Measurements from ENCODE around the gene CCNC. TPM values are rescaled to one million over a fixed set of nuclear protein-coding genes. Genes with fewer than 3 reads are reported as not detected.

The CCNC gene
- total and polyA plus RNA-seq, 2 of the 13 experiments (the other 11 are each of a cell fraction or from before 2014, with no cell fraction given): 69.6 to 141 TPM

DNA sequence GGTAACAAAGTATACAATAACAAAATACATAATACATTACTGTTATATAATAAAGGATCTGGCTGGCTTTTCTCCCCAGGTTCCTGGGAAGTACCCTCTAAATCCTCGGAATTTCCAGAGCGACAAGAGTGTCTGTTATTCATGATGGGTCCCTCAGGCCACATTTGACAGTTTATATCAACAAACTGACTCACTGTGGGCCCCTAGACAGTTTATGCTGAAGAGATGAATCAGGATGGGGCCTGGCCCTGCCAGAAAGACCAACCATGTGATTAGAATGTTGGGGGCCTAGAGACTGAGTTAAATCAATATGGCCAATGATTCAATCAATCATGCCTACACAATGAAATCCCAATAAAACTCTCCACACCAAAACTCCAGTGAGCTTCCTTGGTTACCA is 66.7 kb downstream of the CCNC start:
- ATAC-seq: no peak
- WGBS (ENCODE audit: low lambda C conversion rate): 95% methylated on average over 2 of the region's 2 CpGs
- Histone ChIP-seq H3K9me3 (ENCODE audit: low read length) (no peaks in the 10 kb centered on the region), H3K9ac (ENCODE audit: insufficient read depth, low read depth, low read length) (no peak overlapping the region), H3K36me3 (replicated peaks in 1 of 2; ENCODE audit: control insufficient read depth in 1 of 2, insufficient read depth in 2 of 2, low read length in 2 of 2) (peaks cover 5 to 29% of the 10 kb centered on the region in 2 experiments; a peak in 4 of 5 replicates), H2AFZ (ENCODE audit: low read length) (no peak overlapping the region), H3K79me2 (ENCODE audit: insufficient read depth, low read length) (no peaks in the 10 kb centered on the region), H3K4me1 (ENCODE audit: insufficient read depth, low read length) (no peaks in the 10 kb centered on the region), H3K27ac (ENCODE audit: extremely low read length, insufficient read depth, low read length) (no peak overlapping the region), H3K4me3 (replicated peaks in 1 of 3; ENCODE audit: insufficient read depth in 1 of 3, low read depth in 2 of 3, low read length in 3 of 3) (no peak overlapping the region), H4K20me1 (ENCODE audit: insufficient read depth, low read length) (no peaks in the 10 kb centered on the region), H3K4me2 (ENCODE audit: low read depth, low read length) (no peak overlapping the region), H3K27me3 (ENCODE audit: control insufficient read depth in 1 of 2, insufficient read depth in 2 of 2, low read length in 2 of 2) (no peaks in the 10 kb centered on the region)
- ChIA-PET POLR2A (no interaction called here), CTCF (ENCODE audit: low intra/inter-chr PET ratio, low total read pairs) (no interaction called here)
- TF ChIP-seq MEF2D (CRISPR knock-in tag; IDR thresholded peaks at IDR 0.05): no peak
- no peak for TF ChIP-seq ZNF782 (CRISPR knock-in tag; IDR thresholded peaks at IDR 0.05; ENCODE audit: borderline replicate concordance)
- TF ChIP-seq, protein P1, sequence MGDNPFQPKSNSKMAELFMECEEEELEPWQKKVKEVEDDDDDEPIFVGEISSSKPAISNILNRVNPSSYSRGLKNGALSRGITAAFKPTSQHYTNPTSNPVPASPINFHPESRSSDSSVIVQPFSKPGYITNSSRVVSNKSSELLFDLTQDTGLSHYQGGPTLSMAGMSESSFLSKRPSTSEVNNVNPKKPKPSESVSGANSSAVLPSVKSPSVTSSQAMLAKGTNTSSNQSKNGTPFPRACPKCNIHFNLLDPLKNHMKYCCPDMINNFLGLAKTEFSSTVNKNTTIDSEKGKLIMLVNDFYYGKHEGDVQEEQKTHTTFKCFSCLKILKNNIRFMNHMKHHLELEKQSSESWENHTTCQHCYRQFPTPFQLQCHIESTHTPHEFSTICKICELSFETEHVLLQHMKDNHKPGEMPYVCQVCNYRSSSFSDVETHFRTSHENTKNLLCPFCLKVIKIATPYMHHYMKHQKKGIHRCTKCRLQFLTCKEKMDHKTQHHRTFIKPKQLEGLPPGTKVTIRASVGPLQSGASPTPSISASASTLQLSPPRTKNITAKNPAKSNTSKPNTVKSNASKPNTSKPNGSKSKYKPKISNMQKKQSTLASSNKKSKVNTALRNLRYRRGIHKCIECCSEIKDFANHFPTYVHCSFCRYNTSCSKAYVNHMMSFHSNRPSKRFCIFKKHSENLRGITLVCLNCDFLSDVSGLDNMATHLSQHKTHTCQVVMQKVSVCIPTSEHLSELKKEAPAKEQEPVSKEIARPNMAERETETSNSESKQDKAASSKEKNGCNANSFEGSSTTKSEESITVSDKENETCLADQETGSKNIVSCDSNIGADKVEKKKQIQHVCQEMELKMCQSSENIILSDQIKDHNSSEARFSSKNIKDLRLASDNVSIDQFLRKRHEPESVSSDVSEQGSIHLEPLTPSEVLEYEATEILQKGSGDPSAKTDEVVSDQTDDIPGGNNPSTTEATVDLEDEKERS (CRISPR knock-in tag; IDR thresholded peaks at IDR 0.05): no peak
- TF ChIP-seq, protein P2, sequence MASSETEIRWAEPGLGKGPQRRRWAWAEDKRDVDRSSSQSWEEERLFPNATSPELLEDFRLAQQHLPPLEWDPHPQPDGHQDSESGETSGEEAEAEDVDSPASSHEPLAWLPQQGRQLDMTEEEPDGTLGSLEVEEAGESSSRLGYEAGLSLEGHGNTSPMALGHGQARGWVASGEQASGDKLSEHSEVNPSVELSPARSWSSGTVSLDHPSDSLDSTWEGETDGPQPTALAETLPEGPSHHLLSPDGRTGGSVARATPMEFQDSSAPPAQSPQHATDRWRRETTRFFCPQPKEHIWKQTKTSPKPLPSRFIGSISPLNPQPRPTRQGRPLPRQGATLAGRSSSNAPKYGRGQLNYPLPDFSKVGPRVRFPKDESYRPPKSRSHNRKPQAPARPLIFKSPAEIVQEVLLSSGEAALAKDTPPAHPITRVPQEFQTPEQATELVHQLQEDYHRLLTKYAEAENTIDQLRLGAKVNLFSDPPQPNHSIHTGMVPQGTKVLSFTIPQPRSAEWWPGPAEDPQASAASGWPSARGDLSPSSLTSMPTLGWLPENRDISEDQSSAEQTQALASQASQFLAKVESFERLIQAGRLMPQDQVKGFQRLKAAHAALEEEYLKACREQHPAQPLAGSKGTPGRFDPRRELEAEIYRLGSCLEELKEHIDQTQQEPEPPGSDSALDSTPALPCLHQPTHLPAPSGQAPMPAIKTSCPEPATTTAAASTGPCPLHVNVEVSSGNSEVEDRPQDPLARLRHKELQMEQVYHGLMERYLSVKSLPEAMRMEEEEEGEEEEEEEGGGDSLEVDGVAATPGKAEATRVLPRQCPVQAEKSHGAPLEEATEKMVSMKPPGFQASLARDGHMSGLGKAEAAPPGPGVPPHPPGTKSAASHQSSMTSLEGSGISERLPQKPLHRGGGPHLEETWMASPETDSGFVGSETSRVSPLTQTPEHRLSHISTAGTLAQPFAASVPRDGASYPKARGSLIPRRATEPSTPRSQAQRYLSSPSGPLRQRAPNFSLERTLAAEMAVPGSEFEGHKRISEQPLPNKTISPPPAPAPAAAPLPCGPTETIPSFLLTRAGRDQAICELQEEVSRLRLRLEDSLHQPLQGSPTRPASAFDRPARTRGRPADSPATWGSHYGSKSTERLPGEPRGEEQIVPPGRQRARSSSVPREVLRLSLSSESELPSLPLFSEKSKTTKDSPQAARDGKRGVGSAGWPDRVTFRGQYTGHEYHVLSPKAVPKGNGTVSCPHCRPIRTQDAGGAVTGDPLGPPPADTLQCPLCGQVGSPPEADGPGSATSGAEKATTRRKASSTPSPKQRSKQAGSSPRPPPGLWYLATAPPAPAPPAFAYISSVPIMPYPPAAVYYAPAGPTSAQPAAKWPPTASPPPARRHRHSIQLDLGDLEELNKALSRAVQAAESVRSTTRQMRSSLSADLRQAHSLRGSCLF (CRISPR knock-in tag; IDR thresholded peaks at IDR 0.05; ENCODE audit: borderline replicate concordance): no peak
- intact Hi-C loops (cut with micrococcal nuclease; ENCODE audit: unreplicated experiment) (no loop called here), in situ Hi-C loops (cut with HindIII; ENCODE audit: extremely low pct_ligation_motif_present, low pct_unique_long_range_greater_than_20kb) (no loop called here)
- DNase-seq (ENCODE audit: low spot score): no peak
- no peak for FAIRE-seq
- BruUV-seq (replicated peaks): no TSS peak
